Measurements from ENCODE around the gene CYB5B. TPM values are rescaled to one million over a fixed set of nuclear protein-coding genes. Genes with fewer than 3 reads are reported as not detected.

CYB5B gene
- total RNA-seq, 2 experiments from 2014 or later = 83.0 to 184 TPM

DNA sequence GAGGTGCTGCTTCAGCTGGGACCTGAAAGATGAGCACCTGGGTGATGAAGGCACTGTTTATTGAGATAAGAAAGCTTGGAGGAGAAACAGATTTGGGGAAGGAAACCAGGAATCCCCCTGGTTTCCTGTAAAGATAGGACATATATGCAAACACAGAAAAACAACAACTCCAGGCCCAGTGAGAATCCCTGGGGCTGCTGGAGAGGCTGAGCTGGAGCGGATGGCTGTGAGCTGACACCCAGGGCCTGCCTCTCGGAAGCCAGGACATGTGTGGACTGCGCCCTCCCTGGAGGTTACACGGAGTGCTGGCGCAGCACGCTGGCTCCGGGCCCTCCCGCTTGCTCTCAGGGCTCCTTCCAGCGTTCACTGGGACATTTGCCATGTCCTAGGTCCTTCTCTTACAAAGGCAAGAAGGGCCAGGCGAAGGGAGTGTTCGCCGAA is 57.5 kb downstream of the CYB5B start:
- H3K79me2 ChIP-seq (ENCODE audit: insufficient read depth, low read depth, low read length) = no peaks in the 10 kb centered on the region
- no peaks in the 10 kb centered on the region for H3K9me2 ChIP-seq (ENCODE audit: insufficient read depth, low read length)
- TF ChIP-seq EZH2phosphoT487 (IDR thresholded peaks at IDR 0.05; ENCODE audit: borderline replicate concordance, low read depth, low read length) = no peak
- TF ChIP-seq, protein P1, sequence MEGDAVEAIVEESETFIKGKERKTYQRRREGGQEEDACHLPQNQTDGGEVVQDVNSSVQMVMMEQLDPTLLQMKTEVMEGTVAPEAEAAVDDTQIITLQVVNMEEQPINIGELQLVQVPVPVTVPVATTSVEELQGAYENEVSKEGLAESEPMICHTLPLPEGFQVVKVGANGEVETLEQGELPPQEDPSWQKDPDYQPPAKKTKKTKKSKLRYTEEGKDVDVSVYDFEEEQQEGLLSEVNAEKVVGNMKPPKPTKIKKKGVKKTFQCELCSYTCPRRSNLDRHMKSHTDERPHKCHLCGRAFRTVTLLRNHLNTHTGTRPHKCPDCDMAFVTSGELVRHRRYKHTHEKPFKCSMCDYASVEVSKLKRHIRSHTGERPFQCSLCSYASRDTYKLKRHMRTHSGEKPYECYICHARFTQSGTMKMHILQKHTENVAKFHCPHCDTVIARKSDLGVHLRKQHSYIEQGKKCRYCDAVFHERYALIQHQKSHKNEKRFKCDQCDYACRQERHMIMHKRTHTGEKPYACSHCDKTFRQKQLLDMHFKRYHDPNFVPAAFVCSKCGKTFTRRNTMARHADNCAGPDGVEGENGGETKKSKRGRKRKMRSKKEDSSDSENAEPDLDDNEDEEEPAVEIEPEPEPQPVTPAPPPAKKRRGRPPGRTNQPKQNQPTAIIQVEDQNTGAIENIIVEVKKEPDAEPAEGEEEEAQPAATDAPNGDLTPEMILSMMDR (conservative IDR thresholded peaks at IDR 0.05; ENCODE audit: low read length) = no peak
- DNase-seq (ENCODE audit: low spot score) = no peak
- H3K4me3 ChIP-seq (ENCODE audit: low read depth, low read length, poor library complexity, severe bottlenecking) = no peak overlapping the region
- H3K9me3 ChIP-seq (ENCODE audit: low read length) = no peaks in the 10 kb centered on the region
- BruUV-seq (replicated peaks) = no TSS peak
- no peak overlapping the region for H3K27ac ChIP-seq (ENCODE audit: low read depth, low read length, poor library complexity, severe bottlenecking)
- no peak overlapping the region for H3K4me2 ChIP-seq (ENCODE audit: low read length)
- CTCF ChIA-PET (ENCODE audit: unreplicated experiment) = interaction anchor here (0.5 kb wide), 1 partner anchor 949 kb away, joined by 3 read pairs; no protein-coding TSS in a partner anchor
- POLR2A ChIA-PET = interaction anchor here (0.6 kb wide), 1 partner anchor 110 kb away, joined by 5 read pairs; no protein-coding TSS in a partner anchor
- H3K4me1 ChIP-seq (ENCODE audit: insufficient read depth, low read length, poor library complexity, severe bottlenecking) = no peaks in the 10 kb centered on the region
- no peak overlapping the region for H2AFZ ChIP-seq (ENCODE audit: low read length)
- intact Hi-C loops (cut with micrococcal nuclease; ENCODE audit: unreplicated experiment) = no loop called here
- no peaks in the 10 kb centered on the region for H3K36me3 ChIP-seq (ENCODE audit: insufficient read depth, low read length)
- no peaks in the 10 kb centered on the region for H4K20me1 ChIP-seq (ENCODE audit: insufficient read depth, low read length)

DNA sequence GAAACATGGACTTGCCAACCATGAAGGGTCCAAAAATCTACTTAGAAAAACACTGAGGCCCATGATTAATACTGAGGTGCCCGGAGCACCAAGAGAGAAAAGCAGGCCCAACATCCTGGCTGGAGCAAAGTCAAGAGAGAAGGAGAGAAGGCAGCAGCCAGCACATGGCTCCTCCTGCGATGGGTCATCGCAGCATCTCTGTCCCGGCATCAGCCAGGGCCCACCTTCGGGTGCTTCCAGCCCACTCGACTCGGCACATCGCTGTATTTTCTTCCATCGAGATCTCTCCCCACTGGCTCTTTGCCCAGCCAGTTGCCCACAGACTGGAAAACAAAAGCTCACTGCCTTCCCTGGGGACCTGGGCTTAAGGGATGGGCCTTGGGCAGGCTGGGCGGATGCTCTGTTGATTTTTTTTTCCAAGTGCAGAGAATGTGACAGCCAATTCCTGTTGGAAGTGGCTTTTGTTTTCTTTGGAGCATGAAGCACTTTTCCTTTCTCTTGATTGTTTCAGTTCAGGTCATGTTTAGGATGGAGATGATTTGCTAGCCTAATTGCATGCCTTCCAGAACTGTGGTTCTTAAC is 58.1 kb downstream of the CYB5B start:
- intact Hi-C loops (cut with micrococcal nuclease; ENCODE audit: unreplicated experiment) = no loop called here
- Histone ChIP-seq H3K4me1 (ENCODE audit: insufficient read depth, low read length, poor library complexity, severe bottlenecking) (no peaks in the 10 kb centered on the region), H3K36me3 (ENCODE audit: insufficient read depth, low read length) (no peaks in the 10 kb centered on the region), H3K9me2 (ENCODE audit: insufficient read depth, low read length) (no peaks in the 10 kb centered on the region), H3K4me3 (ENCODE audit: low read depth, low read length, poor library complexity, severe bottlenecking) (no peak overlapping the region), H4K20me1 (ENCODE audit: insufficient read depth, low read length) (no peaks in the 10 kb centered on the region), H3K79me2 (ENCODE audit: insufficient read depth, low read depth, low read length) (no peaks in the 10 kb centered on the region), H3K27ac (ENCODE audit: low read depth, low read length, poor library complexity, severe bottlenecking) (no peak overlapping the region), H3K9me3 (ENCODE audit: low read length) (no peaks in the 10 kb centered on the region), H3K4me2 (ENCODE audit: low read length) (no peak overlapping the region), H2AFZ (ENCODE audit: low read length) (no peak overlapping the region)
- ChIA-PET POLR2A (interaction anchor here (0.6 kb wide), 1 partner anchor 109 kb away, joined by 5 read pairs; no protein-coding TSS in a partner anchor), CTCF (ENCODE audit: unreplicated experiment) (no interaction called here)
- no TSS peak for BruUV-seq (replicated peaks)
- no peak for TF ChIP-seq EZH2phosphoT487 (IDR thresholded peaks at IDR 0.05; ENCODE audit: borderline replicate concordance, low read depth, low read length)
- TF ChIP-seq, protein P1 (conservative IDR thresholded peaks at IDR 0.05; ENCODE audit: low read length) = no peak
- DNase-seq (ENCODE audit: low spot score) = no peak

DNA sequence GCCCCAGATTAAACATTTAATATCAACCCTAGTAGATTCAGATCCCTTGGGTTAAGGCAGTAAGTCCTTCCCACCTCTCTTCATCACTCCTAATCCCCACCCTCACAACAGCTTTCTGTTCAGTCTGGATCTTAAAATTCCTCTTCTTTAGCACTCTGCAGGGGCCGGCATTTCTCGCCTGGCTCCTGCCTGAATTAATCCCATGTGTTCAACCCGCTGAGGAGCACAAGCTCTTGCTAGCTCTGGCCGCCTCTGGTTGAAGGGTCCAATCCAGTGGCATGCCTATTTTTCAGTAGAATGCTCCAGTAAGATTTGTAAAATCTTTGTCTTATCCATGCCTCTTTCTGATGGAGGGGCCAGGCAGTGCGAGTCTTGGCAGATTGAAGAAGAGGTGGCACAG is 59.2 kb downstream of the CYB5B start:
- H3K79me2 ChIP-seq (ENCODE audit: insufficient read depth, low read depth, low read length) = no peaks in the 10 kb centered on the region
- ChIA-PET CTCF (ENCODE audit: unreplicated experiment) (no interaction called here), POLR2A (no interaction called here)
- no peak overlapping the region for H3K4me3 ChIP-seq (ENCODE audit: low read depth, low read length, poor library complexity, severe bottlenecking)
- no peak overlapping the region for H3K4me2 ChIP-seq (ENCODE audit: low read length)
- no peak for DNase-seq (ENCODE audit: low spot score)
- no peak for TF ChIP-seq EZH2phosphoT487 (IDR thresholded peaks at IDR 0.05; ENCODE audit: borderline replicate concordance, low read depth, low read length)
- TF ChIP-seq, protein P1 (conservative IDR thresholded peaks at IDR 0.05; ENCODE audit: low read length) = no peak
- intact Hi-C loops (cut with micrococcal nuclease; ENCODE audit: unreplicated experiment) = no loop called here
- H3K9me2 ChIP-seq (ENCODE audit: insufficient read depth, low read length) = no peaks in the 10 kb centered on the region
- BruUV-seq (replicated peaks) = no TSS peak
- H3K27ac ChIP-seq (ENCODE audit: low read depth, low read length, poor library complexity, severe bottlenecking) = no peak overlapping the region
- H4K20me1 ChIP-seq (ENCODE audit: insufficient read depth, low read length) = no peaks in the 10 kb centered on the region
- H3K9me3 ChIP-seq (ENCODE audit: low read length) = no peaks in the 10 kb centered on the region
- H3K36me3 ChIP-seq (ENCODE audit: insufficient read depth, low read length) = no peaks in the 10 kb centered on the region
- no peak overlapping the region for H2AFZ ChIP-seq (ENCODE audit: low read length)
- H3K4me1 ChIP-seq (ENCODE audit: insufficient read depth, low read length, poor library complexity, severe bottlenecking) = no peaks in the 10 kb centered on the region

Measured in OCI-LY7 (cell line).